PC-3 (cell line): Measurements from ENCODE around the gene LAT.

Experiments
- EZH2 ChIP-seq: fragments of 300-600 bp; sonication (generic); IDR thresholded peaks from one replicate; pipeline ENCODE4 v1.6.1; 2017; ENCODE audit warnings: antibody characterized with exemption, mild to moderate bottlenecking, low read length; ENCODE audit not compliant: unreplicated experiment
- EZH2phosphoT487 ChIP-seq: fragments of 300-600 bp; sonication (generic); IDR thresholded peaks from 2 replicates; pipeline ENCODE4 v1.6.1; 2018; ENCODE audit warnings: mild to moderate bottlenecking, antibody characterized with exemption, low read length, borderline replicate concordance
- TF ChIP-seq, protein P1 (sequence below): fragments of 300-600 bp; sonication (generic); conservative IDR thresholded peaks from 2 replicates; pipeline ENCODE4 v1.5.1; 2017; ENCODE audit warnings: antibody characterized with exemption, low read depth, mild to moderate bottlenecking, low read length

DNA sequence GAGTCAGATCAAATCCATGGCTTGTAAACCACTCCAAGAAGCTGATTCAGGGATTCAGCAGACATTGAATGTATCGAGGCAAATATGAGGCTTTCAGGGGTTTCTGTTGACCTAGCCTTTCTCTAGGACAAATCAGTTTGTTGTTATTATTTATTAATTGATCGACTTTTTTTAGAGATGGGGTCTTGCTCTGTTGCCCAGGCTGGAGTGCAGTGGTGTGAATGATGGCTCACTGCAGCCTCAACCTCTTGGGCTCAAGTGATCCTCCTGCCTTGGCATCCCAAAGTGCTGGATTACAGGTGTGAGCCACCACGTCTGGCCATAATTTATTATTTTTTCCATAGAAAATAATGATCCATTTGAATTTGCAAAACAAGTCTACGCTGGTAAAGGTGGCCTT, 27.0 kb downstream of the LAT start:
- TF ChIP-seq, protein P1, sequence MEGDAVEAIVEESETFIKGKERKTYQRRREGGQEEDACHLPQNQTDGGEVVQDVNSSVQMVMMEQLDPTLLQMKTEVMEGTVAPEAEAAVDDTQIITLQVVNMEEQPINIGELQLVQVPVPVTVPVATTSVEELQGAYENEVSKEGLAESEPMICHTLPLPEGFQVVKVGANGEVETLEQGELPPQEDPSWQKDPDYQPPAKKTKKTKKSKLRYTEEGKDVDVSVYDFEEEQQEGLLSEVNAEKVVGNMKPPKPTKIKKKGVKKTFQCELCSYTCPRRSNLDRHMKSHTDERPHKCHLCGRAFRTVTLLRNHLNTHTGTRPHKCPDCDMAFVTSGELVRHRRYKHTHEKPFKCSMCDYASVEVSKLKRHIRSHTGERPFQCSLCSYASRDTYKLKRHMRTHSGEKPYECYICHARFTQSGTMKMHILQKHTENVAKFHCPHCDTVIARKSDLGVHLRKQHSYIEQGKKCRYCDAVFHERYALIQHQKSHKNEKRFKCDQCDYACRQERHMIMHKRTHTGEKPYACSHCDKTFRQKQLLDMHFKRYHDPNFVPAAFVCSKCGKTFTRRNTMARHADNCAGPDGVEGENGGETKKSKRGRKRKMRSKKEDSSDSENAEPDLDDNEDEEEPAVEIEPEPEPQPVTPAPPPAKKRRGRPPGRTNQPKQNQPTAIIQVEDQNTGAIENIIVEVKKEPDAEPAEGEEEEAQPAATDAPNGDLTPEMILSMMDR, result no peak
- no peak for TF ChIP-seq EZH2phosphoT487
- no peak for TF ChIP-seq EZH2
